A549 (cell line): ENCODE data around the gene PAXX.

Source experiments
- CBX8 ChIP-seq: fragments of 200-600 bp; sonication (generic); IDR thresholded peaks from 2 replicates; pipeline ENCODE4 v1.6.1; 2016
- CHD2 ChIP-seq: fragments of 150-350 bp; IDR thresholded peaks from 2 replicates; pipeline ENCODE4 v1.6.1; 2014; ENCODE audit warnings: low read length; ENCODE audit not compliant: partially characterized antibody
- CTCF ChIP-seq: fragments of >200 bp; sonication (Bioruptor Twin); formaldehyde crosslinking; IDR thresholded peaks from 3 replicates; pipeline ENCODE4 v1.5.1; 2016
- FOSL2 ChIP-seq, 2 experiments: fragments of 450-650 bp in 1 of 2; fragments of >200 bp in 1 of 2; sonication (Bioruptor Twin) in 1 of 2; formaldehyde crosslinking; IDR thresholded peaks; 2 replicates each; pipeline versions ENCODE4 v1.5.0 to v1.6.1; 2016 to 2020; ENCODE audit warnings: mild to moderate bottlenecking in 1 of 2, moderate library complexity in 1 of 2
- MAX ChIP-seq: IDR thresholded peaks from 2 replicates; pipeline ENCODE4 v1.6.1; 2012
- MYC ChIP-seq: IDR thresholded peaks from 2 replicates; pipeline ENCODE4 v1.6.1; 2012; ENCODE audit warnings: mild to moderate bottlenecking, inconsistent platforms, low read length, improper control_type of control experiment, borderline replicate concordance
- PBX3 ChIP-seq: IDR thresholded peaks from 2 replicates; pipeline ENCODE4 v1.6.1; 2012
- POLR2A ChIP-seq: IDR thresholded peaks from 2 replicates; pipeline ENCODE4 v1.6.1; 2012; ENCODE audit warnings: mild to moderate bottlenecking, low read length
- POLR2AphosphoS2 ChIP-seq: conservative IDR thresholded peaks from 2 replicates; pipeline ENCODE4 v1.6.1; 2012; ENCODE audit warnings: low read length, improper control_type of control experiment, inconsistent platforms
- USF2 ChIP-seq: fragments of 450-650 bp; IDR thresholded peaks from 2 replicates; pipeline ENCODE4 v1.6.1; 2014; ENCODE audit warnings: antibody characterized with exemption

GRCh38 chr9:136991993-136992818, at the start of gene PAXX:
- TF ChIP-seq MAX (peak; percentile 89), MYC (peak; percentile 49; the same call in 1 of the 2 replicates), POLR2A (peak; percentile 65), CTCF (no peak), CHD2 (no peak), FOSL2 (IDR thresholded peaks at IDR 0.05) (no peak), FOSL2 (CRISPR knock-in tag; IDR thresholded peaks at IDR 0.05) (no peak), CBX8 (no peak), USF2 (no peak), POLR2AphosphoS2 (no peak), PBX3 (no peak)
